Measurements from ENCODE around the gene UVRAG.

UVRAG gene

GRCh38 chr11:75783416-75784084 lies 31.5 kb upstream of the UVRAG start:
- no peak for DNase-seq (ENCODE audit: low read depth in 3 of 3)

GRCh38 chr11:75784085-75784478 lies 30.9 kb upstream of the UVRAG start:
- DNase-seq (ENCODE audit: low read depth in 3 of 3), result no peak

- no peak for DNase-seq (ENCODE audit: low read depth in 3 of 3)
Measured at GRCh38 chr11:75784506-75784905, 30.5 kb upstream of the UVRAG start.

GRCh38 chr11:75785187-75785586 lies 29.8 kb upstream of the UVRAG start:
- DNase-seq (ENCODE audit: low read depth in 3 of 3), result no peak

- no peak for DNase-seq (ENCODE audit: low read depth in 3 of 3)
Measured at GRCh38 chr11:75786101-75786736, 28.8 kb upstream of the UVRAG start.

GRCh38 chr11:75789521-75789920 lies 25.5 kb upstream of the UVRAG start:
- no peak for DNase-seq (ENCODE audit: low read depth in 3 of 3)

GRCh38 chr11:75790986-75791385 lies 24.0 kb upstream of the UVRAG start:
- no peak for DNase-seq (ENCODE audit: low read depth in 3 of 3)

- DNase-seq (ENCODE audit: low read depth in 3 of 3), result no peak
Measured at GRCh38 chr11:75792127-75792731, 22.8 kb upstream of the UVRAG start.

- no peak for DNase-seq (ENCODE audit: low read depth in 3 of 3)
Measured at GRCh38 chr11:75792997-75793800, 21.8 kb upstream of the UVRAG start.

GRCh38 chr11:75793966-75794365 lies 21.0 kb upstream of the UVRAG start:
- no peak for DNase-seq (ENCODE audit: low read depth in 3 of 3)

- DNase-seq (ENCODE audit: low read depth in 3 of 3), result no peak
Measured at GRCh38 chr11:75795276-75796090, 19.5 kb upstream of the UVRAG start.

GRCh38 chr11:75796091-75796435 lies 18.9 kb upstream of the UVRAG start:
- DNase-seq (ENCODE audit: low read depth in 3 of 3), result no peak

- DNase-seq (ENCODE audit: low read depth in 3 of 3), result no peak
Measured at GRCh38 chr11:75797116-75797515, 17.9 kb upstream of the UVRAG start.

GRCh38 chr11:75797792-75798191 lies 17.2 kb upstream of the UVRAG start:
- DNase-seq (ENCODE audit: low read depth in 3 of 3), result no peak

- DNase-seq (ENCODE audit: low read depth in 3 of 3), result no peak
Measured at GRCh38 chr11:75800136-75800675, 14.8 kb upstream of the UVRAG start.

GRCh38 chr11:75800728-75801361 lies 14.2 kb upstream of the UVRAG start:
- DNase-seq (ENCODE audit: low read depth in 3 of 3), result no peak

- DNase-seq (ENCODE audit: low read depth in 3 of 3), result no peak
Measured at GRCh38 chr11:75801362-75802020, 13.5 kb upstream of the UVRAG start.

- no peak for DNase-seq (ENCODE audit: low read depth in 3 of 3)
Measured at GRCh38 chr11:75802021-75802912, 12.7 kb upstream of the UVRAG start.
